Activated B cell treated with CpG ODN at 0.5 μM for 24 hours (primary cell): ENCODE data around the gene PLCH1. TPM values are rescaled to one million over a fixed set of nuclear protein-coding genes. Genes with fewer than 3 reads are reported as not detected.

ENCODE experiments used
- ATAC-seq: fragments of 200-7000 bp; cut with Tn5 transposase; one replicate; pipeline ENCODE4 v1.10.0; 2021; ENCODE audit warnings: low read depth, mild to moderate bottlenecking, moderate library complexity
- CTCF ChIA-PET: fragments of 350-600 bp; sonication (Branson Sonifier 250); formaldehyde crosslinking; loops from one replicate; lab custom pipeline; 2021; ENCODE audit warnings: antibody characterized with exemption; lab: Charles Lee
- POLR2A ChIA-PET: fragments of 350-600 bp; sonication (Branson Sonifier 250); formaldehyde crosslinking; loops from one replicate; lab custom pipeline; 2021; ENCODE audit warnings: antibody characterized with exemption; lab: Charles Lee
- DNase-seq: peaks from one replicate; pipeline ENCODE4 v3.0.0; 2022
- H3K27ac Mint-ChIP-seq: one replicate; pipeline ENCODE4 v1.8.0; 2020; ENCODE audit warnings: mixed read lengths
- H3K27me3 Mint-ChIP-seq: one replicate; pipeline ENCODE4 v1.8.0; 2021; ENCODE audit warnings: mixed read lengths
- H3K36me3 Mint-ChIP-seq: one replicate; pipeline ENCODE4 v1.8.0; 2021; ENCODE audit warnings: low read depth, mixed read lengths
- H3K4me1 Mint-ChIP-seq: one replicate; pipeline ENCODE4 v1.8.0; 2021; ENCODE audit warnings: mixed read lengths
- H3K4me3 Mint-ChIP-seq: one replicate; pipeline ENCODE4 v1.8.0; 2020; ENCODE audit warnings: mild to moderate bottlenecking, mixed read lengths
- H3K9me3 Mint-ChIP-seq: one replicate; pipeline ENCODE4 v1.8.0; 2020; ENCODE audit warnings: mixed read lengths
- CTCF ChIP-seq: fragments of 200-600 bp; IDR thresholded peaks from one replicate; pipeline ENCODE4 v1.8.0; 2022; ENCODE audit warnings: antibody characterized with exemption, mild to moderate bottlenecking
- intact Hi-C: fragments of 100-400 bp; cut with micrococcal nuclease; formaldehyde crosslinking; loops from one replicate; pipeline ENCODE4 v1.15.1; 2024
- total RNA-seq: library from RNA; stranded (reverse); gene quantifications from 2 replicates; pipeline ENCODE4 v1.2.3, GENCODE V29; 2022

Gene PLCH1
- total RNA-seq, 1 donor from 2014 or later = 0.27 TPM

GRCh38 chr3:155611456-155611855, 133.4 kb downstream of the PLCH1 start:
- Mint-ChIP-seq H3K9me3 (peaks cover 30% of the 10 kb centered on the region), H3K27ac (no peak overlapping the region), H3K4me3 (no peak overlapping the region), H3K4me1 (no peaks in the 10 kb centered on the region), H3K36me3 (no peaks in the 10 kb centered on the region), H3K27me3 (peaks cover 2% of the 10 kb centered on the region)
- intact Hi-C loops = no loop called here
- TF ChIP-seq CTCF = no peak
- ChIA-PET POLR2A (no interaction called here), CTCF (no interaction called here)
- ATAC-seq (no peak), DNase-seq (no peak)

- Mint-ChIP-seq H3K36me3 (no peaks in the 10 kb centered on the region), H3K27ac (no peak overlapping the region), H3K4me1 (no peaks in the 10 kb centered on the region), H3K27me3 (peaks cover 5% of the 10 kb centered on the region), H3K4me3 (no peak overlapping the region), H3K9me3 (peaks cover 21% of the 10 kb centered on the region)
- ATAC-seq = no peak
- no peak for TF ChIP-seq CTCF
- intact Hi-C loops = no loop called here
- DNase-seq = no peak
- POLR2A ChIA-PET = no interaction called here
- CTCF ChIA-PET = no interaction called here
Observed at GRCh38 chr3:155609586-155609985, 135.3 kb downstream of the PLCH1 start.

GRCh38 chr3:155608228-155608920, 136.5 kb downstream of the PLCH1 start:
- POLR2A ChIA-PET = no interaction called here
- Mint-ChIP-seq H3K27me3 (peaks cover 5% of the 10 kb centered on the region), H3K27ac (no peak overlapping the region), H3K4me1 (no peaks in the 10 kb centered on the region), H3K9me3 (peaks cover 17% of the 10 kb centered on the region), H3K4me3 (no peak overlapping the region), H3K36me3 (no peaks in the 10 kb centered on the region)
- CTCF ChIA-PET = no interaction called here
- DNase-seq (no peak), ATAC-seq (no peak)
- no peak for TF ChIP-seq CTCF
- intact Hi-C loops = no loop called here

- Mint-ChIP-seq H3K36me3 (no peaks in the 10 kb centered on the region), H3K9me3 (peaks cover 14% of the 10 kb centered on the region), H3K4me3 (no peak overlapping the region), H3K27me3 (peaks cover 5% of the 10 kb centered on the region), H3K27ac (no peak overlapping the region), H3K4me1 (no peaks in the 10 kb centered on the region)
- POLR2A ChIA-PET = no interaction called here
- DNase-seq (no peak), ATAC-seq (no peak)
- intact Hi-C loops = no loop called here
- no peak for TF ChIP-seq CTCF
- CTCF ChIA-PET = no interaction called here
Observed at GRCh38 chr3:155607761-155608160, 137.1 kb downstream of the PLCH1 start.

- H3K27ac Mint-ChIP-seq = no peak overlapping the region
- POLR2A ChIA-PET = no interaction called here
- H3K4me3 Mint-ChIP-seq = no peak overlapping the region
- CTCF ChIA-PET = no interaction called here
- H3K36me3 Mint-ChIP-seq = no peaks in the 10 kb centered on the region
- DNase-seq (no peak), ATAC-seq (no peak)
- intact Hi-C loops = no loop called here
- peaks cover 12% of the 10 kb centered on the region for H3K9me3 Mint-ChIP-seq
- H3K4me1 Mint-ChIP-seq = no peaks in the 10 kb centered on the region
- H3K27me3 Mint-ChIP-seq = peaks cover 5% of the 10 kb centered on the region
- no peak for TF ChIP-seq CTCF
Observed at GRCh38 chr3:155605571-155605970, 139.3 kb downstream of the PLCH1 start.
